SU-DHL-6 (cell line): ENCODE results near the gene ME3.

Experiments used
- H2AFZ ChIP-seq: fragments of 200-600 bp; sonication (generic); 2 replicates; pipeline ENCODE4 v1.6.1; 2014; ENCODE audit warnings: low read depth, mild to moderate bottlenecking, moderate library complexity, mixed read lengths, antibody characterized with exemption, low read length; ENCODE audit not compliant: severe bottlenecking
- H3F3A ChIP-seq: fragments of 200-600 bp; shearing (Covaris generic); 2 replicates; pipeline ENCODE4 v1.6.0; 2016; ENCODE audit warnings: antibody characterized with exemption, mild to moderate bottlenecking; ENCODE audit not compliant: insufficient read depth
- H3K27ac ChIP-seq: fragments of 200-600 bp; sonication (generic); 2 replicates; pipeline ENCODE4 v1.5.1; 2016; ENCODE audit warnings: low read depth, mild to moderate bottlenecking, low read length, moderate library complexity, mixed read lengths
- H3K27me3 ChIP-seq: fragments of 200-600 bp; sonication (generic), shearing (Covaris generic); 2 replicates; pipeline ENCODE4 v1.6.0; 2014; ENCODE audit warnings: mild to moderate bottlenecking, low read length
- H3K36me3 ChIP-seq: fragments of 200-600 bp; sonication (generic); 2 replicates; pipeline ENCODE4 v1.6.1; 2014; ENCODE audit warnings: mild to moderate bottlenecking, low read length, mixed read lengths
- H3K4me2 ChIP-seq: fragments of 300-600, 200-600 bp; shearing (Covaris generic), sonication (generic); 2 replicates; pipeline ENCODE4 v1.6.0; 2014; ENCODE audit warnings: low read length, low read depth, mild to moderate bottlenecking; ENCODE audit not compliant: poor library complexity, severe bottlenecking
- H3K4me3 ChIP-seq: fragments of 200-600 bp; sonication (generic); 2 replicates; pipeline ENCODE4 v1.5.1; 2014; ENCODE audit warnings: antibody characterized with exemption, low read length, mild to moderate bottlenecking, mixed read lengths; ENCODE audit not compliant: insufficient read depth, poor library complexity, severe bottlenecking
- H3K79me2 ChIP-seq: fragments of 200-600 bp; sonication (generic); 2 replicates; pipeline ENCODE4 v1.6.1; 2014; ENCODE audit warnings: mild to moderate bottlenecking, low read length, moderate library complexity; ENCODE audit not compliant: insufficient read depth
- H3K9ac ChIP-seq: fragments of 200-600 bp; sonication (generic); 2 replicates; pipeline ENCODE4 v1.7.0; 2014; ENCODE audit warnings: mild to moderate bottlenecking, low read length
- H3K9me2 ChIP-seq: fragments of 200-600 bp; sonication (generic); replicated peaks from 2 replicates; pipeline ENCODE4 v1.6.1; 2014; ENCODE audit warnings: low read length; ENCODE audit not compliant: insufficient read depth
- H3K9me3 ChIP-seq: fragments of 200-600 bp; sonication (generic); 2 replicates; pipeline ENCODE4 v1.6.1; 2014; ENCODE audit warnings: low read length, mixed read lengths; ENCODE audit not compliant: insufficient read depth
- H4K20me1 ChIP-seq: fragments of 200-600 bp; sonication (generic); 2 replicates; pipeline ENCODE4 v1.6.1; 2014; ENCODE audit warnings: low read depth, mild to moderate bottlenecking, antibody characterized with exemption, low read length, moderate library complexity, mixed read lengths
- CTCF ChIP-seq: fragments of 200-600 bp; sonication (generic); IDR thresholded peaks from one replicate; pipeline ENCODE4 v1.5.1; 2017; ENCODE audit warnings: antibody characterized with exemption, mild to moderate bottlenecking, low read length, moderate library complexity; ENCODE audit not compliant: insufficient read depth, poor library complexity, severe bottlenecking
- EZH2phosphoT487 ChIP-seq: fragments of 200-600 bp; sonication (generic), shearing (Covaris generic); conservative IDR thresholded peaks from 2 replicates; pipeline ENCODE4 v1.6.1; 2018; ENCODE audit warnings: mild to moderate bottlenecking, antibody characterized with exemption, low read length, moderate library complexity, mixed read lengths

The ME3 gene

GRCh38 chr11:86717817-86718501, 45.5 kb upstream of the ME3 start:
- TF ChIP-seq EZH2phosphoT487 (no peak), CTCF (no peak)
- Histone ChIP-seq H3K27ac (no peak overlapping the region), H3K4me2 (no peak overlapping the region), H3K9ac (no peak overlapping the region), H3K27me3 (no peaks in the 10 kb centered on the region), H2AFZ (no peak overlapping the region), H3K4me3 (no peak overlapping the region), H3K9me3 (no peaks in the 10 kb centered on the region), H3K36me3 (no peaks in the 10 kb centered on the region), H4K20me1 (no peaks in the 10 kb centered on the region), H3K79me2 (no peaks in the 10 kb centered on the region), H3K9me2 (no peaks in the 10 kb centered on the region), H3F3A (no peaks in the 10 kb centered on the region)

GRCh38 chr11:86715611-86716010, 43.2 kb upstream of the ME3 start:
- Histone ChIP-seq H3K9me2 (no peaks in the 10 kb centered on the region), H3K79me2 (no peaks in the 10 kb centered on the region), H3K4me3 (no peak overlapping the region), H3K36me3 (no peaks in the 10 kb centered on the region), H3K27ac (no peak overlapping the region), H3K9ac (no peak overlapping the region), H4K20me1 (no peaks in the 10 kb centered on the region), H2AFZ (no peak overlapping the region), H3K9me3 (no peaks in the 10 kb centered on the region), H3K27me3 (no peaks in the 10 kb centered on the region), H3K4me2 (no peak overlapping the region), H3F3A (no peaks in the 10 kb centered on the region)
- TF ChIP-seq EZH2phosphoT487 (no peak), CTCF (no peak)

GRCh38 chr11:86713552-86713951, 41.1 kb upstream of the ME3 start:
- H2AFZ ChIP-seq: no peak overlapping the region
- no peaks in the 10 kb centered on the region for H3K27me3 ChIP-seq
- H3K4me2 ChIP-seq: no peak overlapping the region
- TF ChIP-seq EZH2phosphoT487 (no peak), CTCF (no peak)
- no peak overlapping the region for H3K27ac ChIP-seq
- H3K36me3 ChIP-seq: no peaks in the 10 kb centered on the region
- no peaks in the 10 kb centered on the region for H3K79me2 ChIP-seq
- H3K4me3 ChIP-seq: no peak overlapping the region
- H3K9me2 ChIP-seq: no peaks in the 10 kb centered on the region
- H4K20me1 ChIP-seq: no peaks in the 10 kb centered on the region
- H3K9me3 ChIP-seq: no peaks in the 10 kb centered on the region
- H3K9ac ChIP-seq: no peak overlapping the region
- no peaks in the 10 kb centered on the region for H3F3A ChIP-seq
